Midbrain (tissue), 1 donor: ENCODE measurements around the gene SMAD7.

Source experiments
- DNase-seq: peaks from one replicate; lab custom pipeline; 2025; lab: John Stamatoyannopoulos, UW

The SMAD7 gene

GRCh38 chr18:48944634-48945033 is 6.1 kb downstream of the SMAD7 start:
- no peak for DNase-seq

DNA sequence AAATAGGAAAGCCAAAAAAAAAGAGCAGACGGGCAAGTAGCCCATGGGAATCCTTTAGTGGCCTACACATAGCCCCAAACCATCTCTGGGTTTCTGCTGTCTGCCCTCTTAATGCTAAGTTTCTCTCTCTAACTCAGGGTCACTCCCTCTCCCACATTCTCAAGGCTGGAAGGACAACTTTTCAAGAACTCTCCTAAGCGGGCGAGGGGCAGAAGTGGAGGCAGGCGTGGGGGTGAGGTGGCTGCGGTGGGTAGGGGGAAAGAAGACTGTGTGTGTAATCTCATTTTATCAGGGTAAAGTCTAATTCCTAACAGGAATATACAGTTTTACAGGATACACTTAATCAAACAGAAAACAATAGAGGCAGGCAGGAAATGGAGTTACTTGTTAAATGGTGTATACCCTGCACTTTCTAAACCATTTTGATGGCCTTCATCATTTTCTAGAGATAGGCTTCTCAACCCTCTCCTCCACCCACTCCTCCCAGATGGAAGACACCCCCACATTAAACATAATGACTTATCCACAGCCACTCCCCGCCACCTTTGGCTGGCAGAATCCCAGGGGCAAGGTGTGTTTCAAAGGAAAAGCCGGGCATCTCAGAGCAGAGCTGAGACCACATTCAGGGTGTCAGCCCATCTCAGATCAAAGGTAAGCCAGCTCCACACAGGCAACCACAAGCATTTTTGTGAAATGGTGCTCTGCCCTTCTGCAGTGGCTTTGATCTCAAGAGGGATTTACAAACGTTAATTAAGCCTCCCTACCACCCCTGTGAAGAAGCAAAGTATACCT is 6.8 kb downstream of the SMAD7 start:
- no peak for DNase-seq

- no peak for DNase-seq
These were observed 7.4 kb downstream of the SMAD7 start for GRCh38 chr18:48943333-48943732.

DNA sequence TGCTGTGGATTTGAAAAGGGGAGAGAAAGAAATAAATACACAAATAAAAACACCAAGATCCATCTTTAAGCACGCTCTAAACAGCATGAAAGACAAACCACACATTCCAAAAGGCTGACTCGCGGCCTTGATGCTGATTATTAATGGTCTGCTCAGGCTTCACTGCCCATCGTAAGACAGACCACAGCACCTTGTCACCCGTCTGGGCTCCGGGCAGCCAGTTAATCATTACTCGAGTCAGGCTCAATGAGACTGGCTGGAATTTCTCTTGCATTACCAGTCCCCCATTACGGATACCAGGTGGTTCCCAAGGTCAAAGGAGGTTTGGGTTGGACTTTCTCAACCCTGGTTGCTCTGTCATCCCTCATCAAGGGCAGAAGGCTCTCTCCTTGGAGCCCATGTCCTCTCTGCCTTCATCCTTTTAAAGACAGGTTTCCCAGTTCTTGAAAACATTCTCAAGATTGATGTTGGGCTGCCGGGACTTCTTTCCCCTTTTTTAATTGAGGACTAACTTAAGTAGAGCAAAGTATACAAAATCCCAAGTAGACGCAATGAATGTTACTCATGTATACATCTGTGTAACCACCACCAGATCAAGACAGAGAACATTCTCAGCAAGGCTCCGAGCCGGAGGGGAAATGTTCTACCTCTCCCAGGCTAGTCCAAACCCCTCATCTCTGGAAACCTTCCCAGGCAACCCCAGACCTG is 8.1 kb downstream of the SMAD7 start:
- no peak for DNase-seq

DNA sequence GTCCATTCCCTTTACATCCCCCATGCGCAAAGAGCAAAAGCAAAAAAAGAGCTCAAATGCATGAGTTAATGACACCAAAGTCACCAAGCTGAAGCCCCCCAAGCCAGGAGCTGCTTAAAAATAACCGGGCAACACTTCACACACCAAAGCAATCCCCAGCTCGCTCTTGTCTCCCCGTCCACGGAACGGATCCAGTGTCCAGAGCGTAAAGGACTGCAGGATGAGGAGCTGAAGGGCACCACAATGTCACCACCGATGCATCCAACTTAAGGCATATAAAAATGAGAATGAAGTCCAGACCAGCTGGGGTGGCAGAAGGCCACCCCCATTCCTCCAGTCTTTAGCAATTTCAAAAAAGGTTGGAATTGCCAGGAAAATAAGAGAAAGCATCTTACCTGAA is 8.7 kb downstream of the SMAD7 start:
- DNase-seq: no peak

DNA sequence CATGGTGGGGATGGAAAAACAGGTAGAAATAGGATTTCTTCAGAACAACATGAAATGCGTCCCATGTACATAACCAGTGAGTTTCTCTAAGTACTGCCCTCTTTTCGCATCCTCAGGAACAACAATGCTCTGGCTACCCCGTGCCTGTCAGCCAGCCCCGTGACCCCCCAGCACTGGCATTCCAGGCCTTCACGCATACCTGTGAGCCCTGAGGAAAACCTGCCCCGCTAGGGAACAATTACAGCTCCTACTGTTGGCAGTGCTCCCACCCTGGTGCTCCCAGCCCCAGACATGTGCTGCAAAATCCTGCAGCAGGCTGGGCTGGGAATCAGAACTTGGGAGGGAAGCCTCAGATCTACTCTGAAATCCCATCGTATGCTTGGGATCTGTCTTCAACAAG is 9.1 kb downstream of the SMAD7 start:
- no peak for DNase-seq

- no peak for DNase-seq
These were observed 9.7 kb downstream of the SMAD7 start for GRCh38 chr18:48940854-48941611.

GRCh38 chr18:48939205-48940097 is 11.3 kb downstream of the SMAD7 start:
- DNase-seq: peak; percentile 25

DNA sequence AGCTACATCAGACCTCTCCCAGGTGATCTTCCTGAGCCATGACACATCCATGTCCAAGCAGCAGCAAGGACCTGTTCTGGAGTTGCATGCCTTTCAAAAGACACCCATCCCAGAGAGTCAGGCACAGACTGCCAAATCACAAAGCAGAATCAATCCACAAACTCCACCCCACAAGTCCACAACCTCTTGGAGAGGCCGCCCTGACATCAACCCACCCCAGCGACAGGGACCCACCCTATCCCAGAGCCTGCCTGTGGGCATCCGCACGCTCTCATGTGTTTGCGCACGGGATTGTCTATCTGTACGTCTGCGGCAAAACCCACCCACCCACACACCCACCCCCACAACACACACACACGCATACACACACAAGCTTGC is 11.9 kb downstream of the SMAD7 start:
- DNase-seq: no peak

GRCh38 chr18:48937869-48938750 is 12.7 kb downstream of the SMAD7 start:
- DNase-seq: no peak

GRCh38 chr18:48935433-48935774 is 15.4 kb downstream of the SMAD7 start:
- no peak for DNase-seq

DNA sequence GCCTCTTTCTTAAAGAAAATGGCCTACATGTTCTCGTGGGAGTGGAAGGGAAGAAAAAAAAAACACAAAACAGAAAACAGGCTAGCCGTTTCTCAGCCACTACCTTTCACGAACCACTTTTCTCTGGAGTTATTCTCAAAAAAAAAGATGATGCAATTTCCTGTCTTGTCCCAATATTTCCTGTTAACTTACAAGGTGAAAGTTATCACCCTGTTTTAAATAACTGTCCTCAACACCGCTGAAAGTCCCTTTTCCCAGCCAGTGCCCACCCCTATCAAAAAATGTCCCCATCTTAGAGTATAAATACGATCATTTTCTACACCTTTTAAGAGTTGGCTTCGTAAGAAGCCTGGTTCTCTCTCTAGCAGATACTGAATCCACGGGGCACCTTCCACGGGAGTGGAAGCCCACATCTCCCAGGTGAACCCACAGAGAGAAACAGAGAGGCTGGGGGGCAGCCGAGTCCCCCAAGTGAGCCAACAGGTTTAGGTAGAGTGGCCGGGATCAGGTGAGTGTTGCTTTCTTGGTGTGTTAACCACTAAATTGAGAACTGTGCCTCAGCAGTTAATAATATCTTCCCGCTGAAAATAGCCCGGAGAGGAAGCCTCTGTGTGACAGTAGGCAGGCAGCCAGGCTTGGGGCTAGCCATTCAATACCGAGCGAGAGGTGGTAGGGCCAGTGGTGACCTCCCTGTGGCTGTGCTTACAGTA is 15.9 kb downstream of the SMAD7 start:
- peak; percentile 29 for DNase-seq

DNA sequence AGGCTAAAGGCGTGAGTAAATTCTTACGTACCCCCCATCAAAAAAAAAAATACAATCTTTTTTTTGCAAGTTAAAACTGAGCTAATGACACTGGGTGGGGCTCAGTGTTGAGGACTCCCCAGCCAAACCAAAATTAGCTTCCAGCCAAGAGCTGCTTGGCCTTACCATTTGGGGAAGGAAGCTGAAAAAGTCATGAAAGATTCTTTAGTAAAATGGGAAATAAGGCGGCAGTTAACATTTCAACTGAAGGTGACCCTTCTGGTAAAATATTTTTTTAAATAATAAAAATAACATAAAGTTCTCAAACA is 16.4 kb downstream of the SMAD7 start:
- DNase-seq: peak; percentile 34

GRCh38 chr18:48933578-48934414 is 17.0 kb downstream of the SMAD7 start:
- peak; percentile 66 for DNase-seq

DNA sequence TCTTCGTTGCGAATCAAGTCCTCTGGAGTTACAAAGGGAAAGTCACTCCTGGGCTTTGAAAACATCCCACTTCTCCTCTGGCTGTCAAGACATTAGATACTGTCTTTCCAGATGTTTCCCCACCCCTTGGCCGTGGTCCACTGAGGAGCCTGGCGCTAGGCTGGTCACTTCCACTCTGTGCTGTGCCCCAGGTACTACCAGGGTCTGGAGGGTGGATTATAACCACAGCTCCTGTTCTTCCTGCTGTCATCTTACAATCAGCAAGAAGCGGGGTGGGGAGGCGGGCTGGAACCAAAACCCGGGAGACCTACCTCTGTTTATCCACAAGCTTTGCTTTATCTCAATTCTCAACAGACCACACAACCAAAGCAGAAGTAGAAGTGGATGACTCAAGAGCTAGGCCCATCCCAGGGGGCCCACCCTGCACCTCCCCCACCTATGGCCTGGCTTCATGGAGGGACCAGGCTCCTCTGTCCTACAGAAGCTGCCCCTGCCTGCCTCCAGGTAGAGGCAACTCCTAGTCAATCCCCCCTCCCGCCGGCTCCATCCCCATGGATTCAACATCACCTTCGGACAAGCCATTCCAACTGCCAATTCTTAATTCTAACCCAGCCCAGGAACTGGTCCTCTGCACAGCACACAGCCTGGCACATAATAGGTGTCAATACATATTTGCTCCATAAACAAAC is 17.8 kb downstream of the SMAD7 start:
- no peak for DNase-seq

DNA sequence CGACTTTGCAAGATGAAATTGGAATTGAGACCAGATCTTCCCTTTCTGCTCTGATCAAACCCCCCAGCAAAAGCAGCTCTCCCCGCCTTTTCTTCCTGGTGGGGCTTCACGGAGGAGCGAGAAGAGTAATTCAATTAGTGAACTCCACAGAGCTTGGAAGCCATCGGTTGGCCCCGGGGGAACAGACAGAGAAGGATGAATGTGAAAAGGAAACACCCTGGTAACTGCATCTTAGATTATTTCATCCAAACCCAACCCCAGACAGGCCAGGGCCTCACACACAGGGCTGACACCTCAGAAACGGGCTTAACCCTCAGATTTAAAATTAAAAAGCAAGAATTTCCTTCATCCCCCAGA is 18.3 kb downstream of the SMAD7 start:
- no peak for DNase-seq

DNA sequence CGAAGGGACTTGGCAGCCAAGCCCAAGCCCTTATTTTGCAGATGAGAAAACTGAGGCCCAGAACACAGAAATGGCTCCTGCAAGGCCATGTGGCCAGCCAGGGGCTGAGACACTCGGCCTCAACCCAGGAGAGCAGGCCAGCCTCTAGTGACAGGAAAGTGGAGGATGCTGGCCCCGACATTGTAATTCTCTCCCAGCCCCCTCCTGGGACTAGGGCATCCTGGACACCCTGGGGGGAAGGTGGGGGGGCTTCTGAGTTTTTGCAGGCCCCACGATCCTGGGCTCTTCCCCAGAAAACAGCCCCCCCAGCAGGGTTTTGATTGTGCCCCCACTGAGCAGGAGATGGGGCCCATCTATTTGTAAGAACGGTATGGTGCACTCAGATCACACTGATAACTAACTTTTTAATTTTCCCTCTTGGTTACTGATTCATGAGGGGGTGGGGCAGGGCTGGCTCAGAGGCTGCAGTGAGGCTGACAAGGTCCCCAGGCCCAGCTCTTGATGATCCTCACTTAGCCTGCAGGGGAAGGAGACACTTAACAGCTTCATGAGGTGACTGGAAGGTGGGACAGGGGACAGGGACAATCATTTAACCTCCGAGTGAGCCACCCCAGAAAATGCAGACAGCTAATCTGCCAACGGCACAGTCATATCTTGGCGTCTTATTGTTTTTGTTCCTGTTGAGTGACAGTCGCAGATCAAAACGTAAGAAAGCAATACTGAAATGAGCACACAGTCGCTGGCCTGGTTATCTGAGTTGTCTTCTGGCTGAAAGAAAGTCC is 18.9 kb downstream of the SMAD7 start:
- DNase-seq: no peak

DNA sequence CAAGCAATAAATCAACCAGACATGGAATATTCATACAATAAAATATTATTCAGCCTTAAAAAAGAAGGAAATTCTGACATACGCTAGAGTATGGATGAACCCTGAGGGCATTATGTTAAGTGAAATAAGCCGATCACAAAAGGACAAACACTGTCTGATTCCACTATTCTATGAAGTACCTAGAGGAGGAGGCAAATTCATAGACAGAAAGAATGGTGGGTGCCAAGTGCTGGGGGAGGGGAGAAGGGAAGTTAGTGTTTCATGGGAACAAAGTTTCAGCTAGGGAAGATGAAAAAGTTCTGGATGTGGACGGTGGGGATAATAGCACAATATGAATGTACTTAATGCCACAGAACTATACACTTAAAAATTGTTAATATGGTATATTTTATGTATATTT is 19.8 kb downstream of the SMAD7 start:
- DNase-seq: no peak
